HG03045 (cell line): Measurements from ENCODE around the gene RELCH.
A peak's percentile ranks its signal among the peaks of the same experiment; 100 is the strongest.

ENCODE experiments used
- ATAC-seq: cut with Tn5 transposase; IDR thresholded peaks from one replicate; pipeline ENCODE4 v1.9.1; 2021; ENCODE audit warnings: mild to moderate bottlenecking, moderate library complexity; ENCODE audit not compliant: unreplicated experiment

RELCH gene

GRCh38 chr18:62318228-62319180 is 131.4 kb downstream of the RELCH start:
- ATAC-seq = no peak

GRCh38 chr18:62321201-62321600 is 134.1 kb downstream of the RELCH start:
- no peak for ATAC-seq

GRCh38 chr18:62323483-62324180 is 136.6 kb downstream of the RELCH start:
- ATAC-seq = no peak

- no peak for ATAC-seq
Observed at GRCh38 chr18:62324181-62324828, 137.2 kb downstream of the RELCH start.

DNA sequence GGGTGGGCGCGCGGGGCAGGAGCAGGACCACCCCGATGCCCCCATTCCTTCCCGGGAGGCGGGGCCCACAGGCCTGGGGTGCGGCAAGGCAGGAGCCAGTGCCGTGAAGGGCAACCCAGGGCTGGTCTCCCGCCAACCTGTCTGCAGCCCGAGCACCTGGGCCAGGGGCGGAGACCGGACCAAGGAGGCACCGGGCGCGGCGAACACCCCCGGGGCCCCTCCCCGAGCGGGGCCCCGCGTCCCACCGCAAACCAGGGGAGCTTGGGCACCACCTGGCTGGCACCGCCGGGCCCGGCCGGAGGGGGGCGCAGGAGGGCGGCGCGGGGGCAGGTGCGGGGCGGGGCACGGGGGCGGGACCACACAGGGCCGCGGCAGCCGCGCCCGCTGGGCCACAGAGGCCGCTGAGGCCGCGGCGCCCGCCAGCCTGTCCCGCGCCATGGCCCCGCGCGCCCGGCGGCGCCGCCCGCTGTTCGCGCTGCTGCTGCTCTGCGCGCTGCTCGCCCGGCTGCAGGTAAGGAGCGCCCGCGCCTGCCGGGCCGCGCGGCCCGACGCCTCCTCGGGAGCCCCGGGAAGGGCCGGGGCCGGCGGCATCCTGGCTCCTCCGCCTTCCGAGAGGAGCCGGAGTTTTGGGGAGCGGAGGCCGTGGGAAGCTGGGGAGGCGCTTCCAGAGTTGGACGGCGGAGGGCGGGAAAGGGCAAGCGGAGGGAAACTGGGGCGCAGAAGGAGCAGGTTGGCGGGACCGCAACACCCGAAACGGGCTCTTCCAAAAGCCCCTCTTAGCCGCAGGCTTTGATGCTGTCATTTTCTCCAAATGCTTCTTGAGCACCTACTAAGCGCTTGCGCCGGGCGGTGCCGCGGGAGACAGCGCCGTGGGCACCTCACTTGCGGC is 138.1 kb downstream of the RELCH start, which contains the start of gene TNFRSF11A:
Gene TNFRSF11A (plus strand): TSS at position 394 of the 889 bp plus-strand sequence. CDS start 43 bp downstream, at position 437.
- peak; percentile 72 for ATAC-seq

DNA sequence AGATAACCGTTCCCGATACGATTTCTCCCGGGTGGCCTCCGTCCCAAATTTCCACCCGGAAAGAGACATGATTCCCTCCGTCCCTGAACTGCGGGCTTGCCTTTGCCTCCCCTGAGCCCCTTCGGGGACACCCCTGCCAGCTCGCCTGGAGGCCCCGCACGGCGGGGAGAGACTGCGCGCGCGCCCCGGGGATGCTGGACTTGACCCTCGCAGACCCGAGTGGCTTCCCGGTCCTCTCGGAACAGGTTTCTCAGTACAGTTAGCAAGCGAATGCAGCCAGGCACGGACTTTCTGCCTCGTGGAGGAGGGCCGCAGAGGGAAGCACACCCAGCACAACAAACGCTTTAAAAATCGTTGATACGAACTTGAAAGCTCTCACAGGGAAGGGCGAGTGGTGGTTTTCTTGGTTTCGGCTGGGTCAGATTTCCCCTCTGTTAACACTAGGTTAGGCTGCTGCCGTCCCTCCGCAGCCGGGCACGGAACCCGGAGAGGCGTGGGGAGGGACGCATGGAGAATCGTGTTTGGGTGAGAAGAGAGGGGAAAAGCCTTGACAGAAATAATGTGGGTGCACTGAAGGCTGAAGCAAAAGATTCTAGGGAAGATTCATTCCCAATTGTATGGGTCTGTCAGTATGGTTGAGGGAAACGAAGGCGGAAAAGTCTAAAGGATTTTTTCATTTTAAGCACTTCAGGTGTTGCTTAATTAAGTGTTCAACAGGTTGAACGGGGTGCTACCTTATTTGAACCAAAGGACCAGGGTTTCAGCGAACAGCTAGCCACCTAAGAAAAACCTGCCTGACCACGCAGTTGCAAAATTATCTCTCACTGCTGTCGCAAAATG is 139.0 kb downstream of the RELCH start:
- ATAC-seq = peak; percentile 27

GRCh38 chr18:62326646-62327348 is 139.7 kb downstream of the RELCH start:
- no peak for ATAC-seq

DNA sequence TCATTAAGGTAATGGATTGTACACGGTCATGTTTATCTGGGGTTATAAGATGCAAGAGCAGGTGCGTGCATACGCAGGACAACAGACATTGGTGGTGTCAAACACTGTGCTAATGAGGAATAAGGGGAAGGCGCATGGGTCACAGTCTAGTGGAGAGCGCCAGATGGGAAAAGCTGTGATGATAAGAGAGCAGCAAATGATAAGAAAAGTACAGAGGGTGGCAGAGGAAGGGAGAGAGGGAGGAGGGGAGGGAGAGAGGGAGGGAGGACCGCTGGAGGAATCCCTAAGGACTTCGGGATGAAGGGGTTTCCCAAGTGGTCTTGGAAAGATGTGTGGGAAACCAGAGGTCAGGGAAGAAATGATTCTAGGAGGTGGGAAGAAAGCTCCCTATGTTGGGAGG is 140.9 kb downstream of the RELCH start:
- ATAC-seq = no peak

- ATAC-seq = no peak
Observed at GRCh38 chr18:62328586-62329525, 141.8 kb downstream of the RELCH start.

DNA sequence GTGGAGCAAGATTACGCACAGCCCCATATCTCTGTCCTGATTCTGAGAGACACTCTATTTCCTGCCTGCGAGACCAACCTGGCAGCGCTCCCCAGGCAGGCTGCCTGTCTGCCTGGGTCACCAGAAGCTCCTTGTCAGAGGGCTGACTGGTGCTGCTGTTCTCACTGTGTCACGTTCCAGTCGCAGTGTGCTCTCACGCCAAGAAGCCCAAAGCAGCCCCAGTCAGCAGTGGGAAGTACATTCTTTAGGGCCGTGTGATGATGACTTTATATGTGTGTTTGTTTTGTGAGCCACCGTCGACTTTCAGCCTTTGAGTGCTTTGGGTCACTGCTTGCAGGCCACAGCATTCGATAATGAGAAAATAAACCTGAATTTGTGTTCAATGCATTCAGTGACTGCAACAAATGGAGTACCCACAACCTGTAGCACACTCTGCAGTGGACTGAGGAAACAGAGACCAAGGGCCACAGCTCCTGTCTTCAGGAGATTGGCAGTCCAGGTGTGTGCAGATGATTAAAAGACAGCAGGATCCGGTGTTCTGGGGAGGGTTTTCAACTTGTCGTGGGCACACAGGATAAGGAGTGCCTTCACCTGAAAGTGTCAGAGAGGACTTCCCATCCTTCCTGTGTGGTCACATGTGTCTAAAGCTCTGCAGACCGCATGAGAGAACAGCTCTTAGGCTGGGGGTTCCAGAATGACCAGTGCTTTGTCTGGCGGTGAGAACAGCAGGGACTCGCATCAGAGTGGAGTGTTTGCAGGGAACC is 142.8 kb downstream of the RELCH start:
- no peak for ATAC-seq

DNA sequence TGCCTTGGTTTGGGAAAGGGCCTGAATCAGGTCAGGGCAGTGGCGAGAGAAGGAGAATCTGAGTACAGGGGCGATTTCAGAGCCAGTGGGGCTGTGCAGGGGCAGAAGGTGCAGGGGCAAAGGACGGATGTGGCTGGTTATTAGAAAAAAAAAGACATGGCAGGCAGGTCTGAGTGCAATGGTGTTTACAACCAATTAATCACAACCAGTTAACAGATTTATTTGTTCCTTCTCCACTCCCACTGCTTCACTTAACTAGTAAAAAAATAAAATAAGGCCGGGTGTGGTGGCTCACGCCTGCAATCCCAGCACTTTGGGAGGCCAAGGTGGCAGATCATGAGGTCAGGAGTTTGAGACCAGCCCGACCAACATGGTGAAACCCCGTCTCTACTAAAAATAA is 143.6 kb downstream of the RELCH start:
- ATAC-seq = no peak

GRCh38 chr18:62331581-62332356 is 144.7 kb downstream of the RELCH start:
- ATAC-seq = no peak

DNA sequence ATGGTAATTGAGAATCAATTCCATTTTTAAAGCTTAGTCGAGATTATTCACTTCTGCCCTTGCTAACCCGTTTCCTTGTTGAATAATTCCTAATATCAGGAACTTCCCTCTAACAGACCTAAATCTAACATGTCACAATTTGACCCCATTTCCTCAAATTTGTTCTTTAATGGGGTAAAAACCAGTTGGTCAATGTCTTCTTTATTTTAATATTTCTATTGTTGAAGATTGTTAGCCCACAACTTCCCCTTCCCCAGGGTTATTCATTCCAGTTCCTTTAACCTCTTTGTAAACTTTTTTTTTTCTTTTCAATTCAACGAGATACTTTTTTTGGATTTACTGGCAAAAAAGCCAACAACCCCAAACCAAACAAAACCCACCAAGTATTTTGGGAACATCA is 145.4 kb downstream of the RELCH start:
- no peak for ATAC-seq

DNA sequence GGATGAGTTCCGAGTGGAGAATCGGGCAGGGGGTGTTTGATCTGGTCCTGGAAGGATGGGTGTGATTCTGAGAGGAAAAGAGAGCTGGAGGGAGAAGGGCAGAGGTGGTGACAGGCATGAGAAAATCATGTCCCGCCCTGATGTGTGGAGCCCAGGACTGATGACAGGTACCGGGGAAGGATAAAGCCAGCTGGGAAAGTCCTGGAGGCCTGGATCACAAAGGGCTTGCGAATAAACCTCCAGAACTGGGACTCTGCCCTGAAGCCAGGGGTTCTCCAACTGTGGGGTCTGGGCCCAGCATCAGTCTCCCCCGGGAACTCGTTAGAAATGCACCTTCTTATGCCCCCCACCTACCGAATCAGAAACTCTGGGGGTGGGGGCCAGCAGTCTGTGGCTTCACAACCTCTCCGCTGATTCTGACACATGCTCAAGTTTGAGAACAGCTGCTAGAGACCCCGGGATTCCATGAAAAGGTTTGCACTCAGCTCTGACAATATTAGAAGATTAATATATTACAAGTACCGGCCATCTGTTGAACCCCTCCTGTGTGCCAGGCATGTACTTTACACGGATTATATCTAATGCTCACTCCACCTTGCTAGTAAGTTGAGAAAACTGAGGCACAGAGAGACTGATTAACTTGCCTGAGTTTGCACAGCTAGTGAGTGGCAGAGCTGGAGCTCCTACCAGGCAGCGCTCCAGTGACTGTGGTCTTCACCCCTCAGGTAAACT is 146.1 kb downstream of the RELCH start:
- ATAC-seq = no peak

DNA sequence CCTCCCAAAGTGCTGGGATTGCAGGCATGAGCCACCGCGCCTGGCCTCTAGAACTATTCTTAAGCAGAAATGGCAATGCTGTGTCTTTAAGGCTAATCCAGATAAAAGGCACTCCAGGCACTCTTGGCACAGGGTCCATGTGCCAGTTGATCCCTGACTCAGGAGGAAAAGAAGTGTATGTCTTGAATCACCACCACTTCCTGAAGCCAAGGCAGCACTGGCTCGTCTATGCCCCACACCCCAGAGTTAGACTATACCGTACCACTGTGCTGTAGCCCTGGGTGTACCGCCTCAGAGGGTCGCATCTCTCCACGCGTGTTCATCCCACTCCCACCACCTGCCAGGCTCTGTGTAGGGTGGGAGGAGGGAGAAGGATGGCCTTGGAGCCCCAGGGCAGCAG is 147.1 kb downstream of the RELCH start:
- ATAC-seq = no peak

- no peak for ATAC-seq
Observed at GRCh38 chr18:62335494-62335893, 148.4 kb downstream of the RELCH start.
